Tibial nerve (tissue), 4 donors: ENCODE measurements around the gene PRUNE1.

Source experiments
- CTCF ChIP-seq, 5 experiments: fragments of 200-600 bp in 3 of 5; fragments of 450-650 bp in 2 of 5; sonication (generic) in 3 of 5; IDR thresholded peaks; one replicate each; pipeline ENCODE4 v1.5.1; 2016 to 2019; ENCODE audit warnings: antibody characterized with exemption in 5 of 5, mild to moderate bottlenecking in 3 of 5, moderate library complexity in 2 of 5
- EP300 ChIP-seq, 2 donors: sonication (generic); formaldehyde crosslinking; IDR thresholded peaks; one replicate each; pipeline ENCODE4 v1.6.1; 2017; ENCODE audit warnings: antibody characterized with exemption in 2 of 2, mild to moderate bottlenecking in 1 of 2
- POLR2A ChIP-seq, 2 donors: fragments of 450-650 bp; IDR thresholded peaks; one replicate each; pipeline ENCODE4 v1.6.1; 2017; ENCODE audit warnings: antibody characterized with exemption in 2 of 2, mild to moderate bottlenecking in 2 of 2, moderate library complexity in 2 of 2

GRCh38 chr1:150968491-150968890, 39.8 kb upstream of the PRUNE1 start:
- TF ChIP-seq POLR2A (IDR thresholded peaks at IDR 0.05) = no peak
- TF ChIP-seq CTCF (IDR thresholded peaks at IDR 0.05) = no peak
- TF ChIP-seq EP300 (IDR thresholded peaks at IDR 0.05) = peak in 1 of 2 donors; percentile 40
